ENCODE measurements around the gene MCRS1.

Gene MCRS1

GRCh38 chr12:49554266-49554665 is 13.7 kb downstream of the MCRS1 start:
- no peak overlapping the region for H3K27ac ChIP-seq (ENCODE audit: low read depth, low read length)
- no peaks in the 10 kb centered on the region for H3K9me3 ChIP-seq (ENCODE audit: control insufficient read depth, insufficient read depth, low read length)
- H4K20me1 ChIP-seq (ENCODE audit: control insufficient read depth, insufficient read depth, low read depth, low read length) = no peaks in the 10 kb centered on the region
- H3K4me3 ChIP-seq (ENCODE audit: low read length) = no peak overlapping the region
- 0 out of 2 replicates have a peak, but pooled peaks cover 2% of the 10 kb centered on the region for H3F3A ChIP-seq (ENCODE audit: control insufficient read depth, insufficient read depth)
- TF ChIP-seq CTCF (IDR thresholded peaks at IDR 0.05; ENCODE audit: low read depth, low read length, poor library complexity, severe bottlenecking) (no peak), EZH2phosphoT487 (IDR thresholded peaks at IDR 0.05; ENCODE audit: borderline replicate concordance, low read length) (no peak)
- H3K4me1 ChIP-seq (ENCODE audit: control insufficient read depth, low read length) = peaks cover 36% of the 10 kb centered on the region
- no peak overlapping the region for H3K4me2 ChIP-seq (ENCODE audit: low read length)
- H3K79me2 ChIP-seq (ENCODE audit: control insufficient read depth, low read length) = no peaks in the 10 kb centered on the region
- peaks cover 3% of the 10 kb centered on the region; the same call in 1 of the 2 replicates for H3K27me3 ChIP-seq (ENCODE audit: control insufficient read depth, low read length)
- no peaks in the 10 kb centered on the region for H3K9me2 ChIP-seq (replicated peaks; ENCODE audit: control insufficient read depth, low read length)
- peaks cover 12% of the 10 kb centered on the region; the same call in 1 of the 2 replicates for H3K36me3 ChIP-seq (ENCODE audit: control insufficient read depth, low read length)

- no peak for TF ChIP-seq EZH2phosphoT487 (IDR thresholded peaks at IDR 0.05; ENCODE audit: borderline replicate concordance, low read length)
- peak; percentile 72 for TF ChIP-seq CTCF (IDR thresholded peaks at IDR 0.05; ENCODE audit: low read depth, low read length, poor library complexity, severe bottlenecking)
- Histone ChIP-seq H3K4me2 (ENCODE audit: low read length) (no peak overlapping the region), H3K27ac (ENCODE audit: low read depth, low read length) (no peak overlapping the region), H3K36me3 (ENCODE audit: control insufficient read depth, low read length) (peaks cover 7% of the 10 kb centered on the region; the same call in 1 of the 2 replicates), H3K4me1 (ENCODE audit: control insufficient read depth, low read length) (peaks cover 43% of the 10 kb centered on the region), H3K4me3 (ENCODE audit: low read length) (no peak overlapping the region), H3F3A (ENCODE audit: control insufficient read depth, insufficient read depth) (0 out of 2 replicates have a peak, but pooled peaks cover 2% of the 10 kb centered on the region), H4K20me1 (ENCODE audit: control insufficient read depth, insufficient read depth, low read depth, low read length) (no peaks in the 10 kb centered on the region), H3K9me3 (ENCODE audit: control insufficient read depth, insufficient read depth, low read length) (no peaks in the 10 kb centered on the region), H3K79me2 (ENCODE audit: control insufficient read depth, low read length) (no peaks in the 10 kb centered on the region), H3K9me2 (replicated peaks; ENCODE audit: control insufficient read depth, low read length) (no peaks in the 10 kb centered on the region), H3K27me3 (ENCODE audit: control insufficient read depth, low read length) (peaks cover 10% of the 10 kb centered on the region; the same call in 1 of the 2 replicates)
Measured at GRCh38 chr12:49553512-49554088, 14.3 kb downstream of the MCRS1 start.

GRCh38 chr12:49552899-49553298 is 15.0 kb downstream of the MCRS1 start:
- 0 out of 2 replicates have a peak, but pooled peaks cover 2% of the 10 kb centered on the region for H3F3A ChIP-seq (ENCODE audit: control insufficient read depth, insufficient read depth)
- H3K9me2 ChIP-seq (replicated peaks; ENCODE audit: control insufficient read depth, low read length) = no peaks in the 10 kb centered on the region
- no peak overlapping the region for H3K4me3 ChIP-seq (ENCODE audit: low read length)
- peak overlapping the region; percentile 4; the same call in 1 of the 2 replicates for H3K4me2 ChIP-seq (ENCODE audit: low read length)
- H3K27ac ChIP-seq (ENCODE audit: low read depth, low read length) = no peak overlapping the region
- H3K27me3 ChIP-seq (ENCODE audit: control insufficient read depth, low read length) = peaks cover 10% of the 10 kb centered on the region; the same call in 1 of the 2 replicates
- H3K79me2 ChIP-seq (ENCODE audit: control insufficient read depth, low read length) = no peaks in the 10 kb centered on the region
- peaks cover 3% of the 10 kb centered on the region; the same call in 1 of the 2 replicates for H3K36me3 ChIP-seq (ENCODE audit: control insufficient read depth, low read length)
- no peaks in the 10 kb centered on the region for H4K20me1 ChIP-seq (ENCODE audit: control insufficient read depth, insufficient read depth, low read depth, low read length)
- peaks cover 49% of the 10 kb centered on the region for H3K4me1 ChIP-seq (ENCODE audit: control insufficient read depth, low read length)
- TF ChIP-seq EZH2phosphoT487 (IDR thresholded peaks at IDR 0.05; ENCODE audit: borderline replicate concordance, low read length) (no peak), CTCF (IDR thresholded peaks at IDR 0.05; ENCODE audit: low read depth, low read length, poor library complexity, severe bottlenecking) (no peak)
- no peaks in the 10 kb centered on the region for H3K9me3 ChIP-seq (ENCODE audit: control insufficient read depth, insufficient read depth, low read length)

Data from DOHH2 (cell line).